MM.1S (cell line): ENCODE results near the gene SLC3A2.

Experiments
- DNase-seq: peaks from one replicate; pipeline ENCODE4 v3.0.0-alpha.2; 2015
- H2AFZ ChIP-seq: fragments of 300-600 bp; sonication (generic); 2 replicates; pipeline ENCODE4 v1.6.0; 2016; ENCODE audit warnings: antibody characterized with exemption, low read length
- H3F3A ChIP-seq: fragments of 300-600 bp; sonication (generic); 2 replicates; pipeline ENCODE4 v1.6.1; 2016; ENCODE audit warnings: mild to moderate bottlenecking, antibody characterized with exemption, low read length, moderate library complexity, mixed read lengths; ENCODE audit not compliant: insufficient read depth
- H3K27ac ChIP-seq: fragments of 300-600 bp; sonication (generic); 2 replicates; pipeline ENCODE4 v1.5.1; 2016; ENCODE audit warnings: mild to moderate bottlenecking, low read length
- H3K27me3 ChIP-seq: fragments of 300-600 bp; sonication (generic); replicated peaks from 2 replicates; pipeline ENCODE4 v1.6.0; 2016; ENCODE audit warnings: low read length; ENCODE audit not compliant: insufficient read depth
- H3K36me3 ChIP-seq: fragments of 300-600 bp; sonication (generic); replicated peaks from 2 replicates; pipeline ENCODE4 v1.6.1; 2016; ENCODE audit warnings: mild to moderate bottlenecking, low read length, mixed read lengths; ENCODE audit not compliant: insufficient read depth
- H3K4me1 ChIP-seq: fragments of 300-600 bp; sonication (generic); 2 replicates; pipeline ENCODE4 v1.6.1; 2016; ENCODE audit warnings: low read length, mixed read lengths
- H3K4me2 ChIP-seq: fragments of 300-600 bp; sonication (generic); 2 replicates; pipeline ENCODE4 v1.6.0; 2016; ENCODE audit warnings: low read depth, low read length
- H3K4me3 ChIP-seq: fragments of 300-600 bp; sonication (generic); 2 replicates; pipeline ENCODE4 v1.5.1; 2016; ENCODE audit warnings: low read length, mixed read lengths
- H3K79me2 ChIP-seq: fragments of 300-600 bp; sonication (generic); 2 replicates; pipeline ENCODE4 v1.6.1; 2016; ENCODE audit warnings: mixed run types, low read length, mixed read lengths
- H3K9ac ChIP-seq: fragments of 300-600 bp; sonication (generic); 2 replicates; pipeline ENCODE4 v1.6.1; 2016; ENCODE audit warnings: low read length, mixed read lengths
- H3K9me2 ChIP-seq: fragments of 300-600 bp; sonication (generic); replicated peaks from 2 replicates; pipeline ENCODE4 v1.6.1; 2016; ENCODE audit warnings: mild to moderate bottlenecking, low read length, mixed read lengths; ENCODE audit not compliant: insufficient read depth
- H3K9me3 ChIP-seq: fragments of 300-600 bp; sonication (generic); replicated peaks from 2 replicates; pipeline ENCODE4 v1.6.1; 2016; ENCODE audit warnings: mild to moderate bottlenecking, low read length, mixed read lengths; ENCODE audit not compliant: insufficient read depth
- H4K20me1 ChIP-seq: fragments of 300-600 bp; sonication (generic); 2 replicates; pipeline ENCODE4 v1.6.1; 2016; ENCODE audit warnings: mild to moderate bottlenecking, low read length, moderate library complexity, mixed read lengths; ENCODE audit not compliant: insufficient read depth
- EZH2 ChIP-seq: fragments of 300-600 bp; sonication (generic); optimal IDR thresholded peaks from 2 replicates; pipeline ENCODE3; 2017; ENCODE audit warnings: low read depth, mild to moderate bottlenecking, antibody characterized with exemption, low read length, mixed read lengths
- EZH2phosphoT487 ChIP-seq: fragments of 300-600 bp; sonication (generic); IDR thresholded peaks from 2 replicates; pipeline ENCODE4 v1.6.1; 2018; ENCODE audit warnings: antibody characterized with exemption, low read length
- TF ChIP-seq, protein P1 (sequence below): fragments of 300-600 bp; sonication (generic); IDR thresholded peaks from 2 replicates; pipeline ENCODE4 v1.5.1; 2016; ENCODE audit warnings: antibody characterized with exemption, low read length, mixed read lengths

SLC3A2 gene

DNA sequence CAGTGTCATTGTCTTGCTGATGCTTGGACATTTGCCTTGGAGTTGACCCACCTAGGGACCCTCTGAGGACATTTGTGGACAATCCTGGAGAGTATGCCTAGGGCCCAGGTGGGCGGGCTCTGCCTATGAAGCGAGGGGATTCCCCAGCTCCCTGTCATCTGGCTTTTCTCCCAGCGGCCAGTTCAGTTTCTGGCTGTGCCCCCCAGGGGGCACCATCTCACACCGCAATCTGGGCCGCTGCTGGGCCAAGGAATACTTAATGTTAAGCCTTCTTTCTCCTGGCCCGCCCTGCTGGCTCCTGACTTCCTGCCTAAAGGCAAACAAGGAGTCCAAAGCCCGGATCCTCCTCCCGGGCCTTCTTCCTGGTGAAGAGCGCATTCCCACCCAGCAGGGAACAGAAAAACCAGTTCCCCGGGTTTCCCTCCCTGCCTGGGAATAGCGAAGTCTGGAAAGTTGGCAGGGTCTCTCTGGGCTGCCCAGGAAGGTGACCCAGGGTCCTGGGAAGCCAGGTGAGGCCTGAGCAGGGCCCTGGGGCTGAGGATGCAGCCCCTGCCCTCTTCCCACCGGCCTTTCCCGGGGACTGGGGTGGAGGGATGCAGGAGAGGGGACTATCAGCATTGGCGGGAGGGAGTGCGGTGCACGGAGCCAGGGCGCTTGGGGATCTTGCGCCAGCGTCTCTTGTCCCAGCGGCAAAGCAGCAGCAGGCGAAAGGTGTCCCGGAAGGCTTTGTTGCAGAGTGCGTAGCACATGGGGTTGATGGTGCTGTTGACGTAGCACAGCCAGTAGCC is 28.6 kb downstream of the SLC3A2 start:
- no peaks in the 10 kb centered on the region for H3F3A ChIP-seq
- H2AFZ ChIP-seq: no peak overlapping the region
- TF ChIP-seq, protein P1, sequence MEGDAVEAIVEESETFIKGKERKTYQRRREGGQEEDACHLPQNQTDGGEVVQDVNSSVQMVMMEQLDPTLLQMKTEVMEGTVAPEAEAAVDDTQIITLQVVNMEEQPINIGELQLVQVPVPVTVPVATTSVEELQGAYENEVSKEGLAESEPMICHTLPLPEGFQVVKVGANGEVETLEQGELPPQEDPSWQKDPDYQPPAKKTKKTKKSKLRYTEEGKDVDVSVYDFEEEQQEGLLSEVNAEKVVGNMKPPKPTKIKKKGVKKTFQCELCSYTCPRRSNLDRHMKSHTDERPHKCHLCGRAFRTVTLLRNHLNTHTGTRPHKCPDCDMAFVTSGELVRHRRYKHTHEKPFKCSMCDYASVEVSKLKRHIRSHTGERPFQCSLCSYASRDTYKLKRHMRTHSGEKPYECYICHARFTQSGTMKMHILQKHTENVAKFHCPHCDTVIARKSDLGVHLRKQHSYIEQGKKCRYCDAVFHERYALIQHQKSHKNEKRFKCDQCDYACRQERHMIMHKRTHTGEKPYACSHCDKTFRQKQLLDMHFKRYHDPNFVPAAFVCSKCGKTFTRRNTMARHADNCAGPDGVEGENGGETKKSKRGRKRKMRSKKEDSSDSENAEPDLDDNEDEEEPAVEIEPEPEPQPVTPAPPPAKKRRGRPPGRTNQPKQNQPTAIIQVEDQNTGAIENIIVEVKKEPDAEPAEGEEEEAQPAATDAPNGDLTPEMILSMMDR: peak; percentile 54
- TF ChIP-seq EZH2phosphoT487: no peak
- no peak for TF ChIP-seq EZH2
- peaks cover 10% of the 10 kb centered on the region for H3K4me1 ChIP-seq
- peak overlapping the region; percentile 3; the same call in 1 of the 2 replicates for H3K4me2 ChIP-seq
- H3K36me3 ChIP-seq: no peaks in the 10 kb centered on the region
- no peaks in the 10 kb centered on the region for H4K20me1 ChIP-seq
- DNase-seq: peak; percentile 30
- no peak overlapping the region for H3K27ac ChIP-seq
- no peak overlapping the region for H3K4me3 ChIP-seq
- H3K9ac ChIP-seq: no peak overlapping the region
- H3K9me3 ChIP-seq: no peaks in the 10 kb centered on the region
- H3K27me3 ChIP-seq: peaks cover 52% of the 10 kb centered on the region
- H3K79me2 ChIP-seq: no peaks in the 10 kb centered on the region
- H3K9me2 ChIP-seq: no peaks in the 10 kb centered on the region

DNA sequence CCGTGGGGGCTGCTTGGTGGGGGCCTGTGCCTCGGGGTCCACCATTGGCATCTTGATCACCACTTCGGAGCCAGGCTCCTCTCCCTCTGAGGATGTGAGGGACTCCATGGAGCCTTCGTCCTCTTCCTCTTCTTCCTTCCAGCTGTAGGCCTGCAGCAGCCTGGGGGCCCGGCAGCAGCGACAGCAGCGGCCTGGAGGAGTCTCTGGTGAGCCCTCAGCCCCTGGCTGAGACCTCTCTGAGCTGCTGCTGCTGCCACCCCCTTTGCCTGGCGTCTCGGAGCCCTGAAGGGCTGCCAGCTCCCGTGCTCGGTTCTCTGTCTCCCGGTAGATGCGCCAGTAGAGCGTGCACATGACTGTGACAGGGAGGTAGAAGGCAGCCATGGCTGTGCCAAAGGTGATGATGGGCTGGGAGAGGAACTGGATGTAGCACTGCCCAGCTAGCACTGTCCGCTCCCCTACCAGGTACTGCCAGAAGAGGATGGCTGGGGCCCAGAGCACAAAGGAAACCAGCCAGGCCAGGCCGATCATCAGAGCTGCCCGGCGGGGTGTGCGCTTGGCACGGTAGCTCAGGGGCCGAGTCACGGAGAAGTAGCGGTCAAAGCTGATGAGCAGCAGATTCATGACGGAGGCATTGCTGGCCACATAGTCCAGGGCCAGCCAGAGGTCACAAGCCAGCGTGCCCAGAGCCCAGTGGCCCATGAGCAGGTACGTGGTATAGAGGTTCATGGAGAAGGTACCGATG is 29.6 kb downstream of the SLC3A2 start:
- Histone ChIP-seq H3K9ac (no peak overlapping the region), H3K27ac (no peak overlapping the region), H3K36me3 (no peaks in the 10 kb centered on the region), H2AFZ (no peak overlapping the region), H3F3A (no peaks in the 10 kb centered on the region), H4K20me1 (no peaks in the 10 kb centered on the region), H3K4me3 (no peak overlapping the region), H3K79me2 (no peaks in the 10 kb centered on the region), H3K4me2 (no peak overlapping the region), H3K27me3 (peaks cover 52% of the 10 kb centered on the region), H3K9me2 (no peaks in the 10 kb centered on the region), H3K4me1 (peaks cover 6% of the 10 kb centered on the region), H3K9me3 (no peaks in the 10 kb centered on the region)
- no peak for DNase-seq
- no peak for TF ChIP-seq EZH2
- TF ChIP-seq, protein P1: no peak
- TF ChIP-seq EZH2phosphoT487: no peak

DNA sequence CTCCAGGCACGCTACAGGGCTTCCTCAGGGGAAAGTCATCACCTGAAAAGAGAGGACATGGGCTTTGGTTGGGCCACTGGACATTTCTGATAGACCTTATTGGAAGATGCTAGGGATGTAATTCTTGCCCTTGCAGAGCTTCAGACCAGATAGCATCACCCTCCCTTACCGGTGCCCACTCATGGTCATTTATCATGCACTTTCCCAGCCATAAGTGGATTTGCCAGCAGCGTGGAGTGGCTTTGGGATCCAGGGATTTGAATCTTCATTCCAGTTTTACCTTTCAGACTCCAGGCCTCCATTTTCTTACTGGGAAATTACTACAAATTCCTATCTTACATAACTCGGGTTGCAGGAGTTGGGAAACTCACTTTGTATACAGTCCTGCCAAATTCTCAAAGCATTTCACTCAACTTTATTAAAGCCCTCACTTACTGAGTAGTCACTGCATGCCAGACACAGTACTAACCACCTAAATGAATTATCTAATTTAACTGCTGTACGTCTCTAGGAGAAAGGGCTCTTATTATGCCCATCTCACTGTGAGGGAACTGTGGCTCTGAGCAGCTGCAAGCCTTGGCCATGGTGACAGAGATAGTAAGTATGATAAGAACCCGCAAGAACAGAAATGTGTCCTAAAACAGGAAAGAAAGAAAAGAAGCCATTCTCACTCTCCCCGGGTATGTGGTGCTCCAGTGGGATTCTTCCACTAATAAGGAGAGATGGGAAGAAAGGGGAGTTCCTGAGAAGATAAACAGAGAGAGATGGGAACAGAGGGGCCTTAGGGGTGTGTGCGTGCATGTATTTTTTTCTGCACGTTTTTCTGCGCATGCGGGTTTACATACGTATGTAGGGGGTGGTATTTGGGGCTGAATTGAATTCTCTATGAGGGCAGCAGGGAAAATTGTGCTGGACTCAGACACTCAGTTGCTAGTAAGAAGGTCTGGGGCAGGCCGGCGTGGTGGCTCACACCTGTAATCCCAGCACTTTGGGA is 30.7 kb downstream of the SLC3A2 start:
- Histone ChIP-seq H3K36me3 (no peaks in the 10 kb centered on the region), H3K4me2 (no peak overlapping the region), H3K27ac (no peak overlapping the region), H3K9ac (no peak overlapping the region), H3K9me3 (no peaks in the 10 kb centered on the region), H3K27me3 (peaks cover 55% of the 10 kb centered on the region), H3K4me3 (no peak overlapping the region), H3K4me1 (no peaks in the 10 kb centered on the region), H4K20me1 (no peaks in the 10 kb centered on the region), H3F3A (no peaks in the 10 kb centered on the region), H2AFZ (no peak overlapping the region), H3K79me2 (no peaks in the 10 kb centered on the region), H3K9me2 (no peaks in the 10 kb centered on the region)
- no peak for DNase-seq
- TF ChIP-seq EZH2phosphoT487: no peak
- TF ChIP-seq, protein P1: no peak
- no peak for TF ChIP-seq EZH2
